GM12801 (cell line): ENCODE results near the gene THBS3.

Source experiments
- CTCF ChIP-seq: IDR thresholded peaks from one replicate; pipeline ENCODE4 v1.5.1; 2011; ENCODE audit warnings: control low read depth; ENCODE audit not compliant: insufficient read length; ENCODE audit errors: extremely low read depth

THBS3 gene

GRCh38 chr1:155253208-155253607 is 45.5 kb upstream of the THBS3 start:
- no peak for TF ChIP-seq CTCF

GRCh38 chr1:155251566-155251965 is 43.9 kb upstream of the THBS3 start:
- no peak for TF ChIP-seq CTCF

GRCh38 chr1:155250633-155251449 is 43.1 kb upstream of the THBS3 start:
- TF ChIP-seq CTCF: peak; percentile 96

- no peak for TF ChIP-seq CTCF
Measured at GRCh38 chr1:155250246-155250632, 42.5 kb upstream of the THBS3 start.

GRCh38 chr1:155247667-155248553 is 40.2 kb upstream of the THBS3 start:
- no peak for TF ChIP-seq CTCF

- no peak for TF ChIP-seq CTCF
Measured at GRCh38 chr1:155245163-155245524, 37.4 kb upstream of the THBS3 start.

- TF ChIP-seq CTCF: no peak
Measured at GRCh38 chr1:155244368-155245162, 36.9 kb upstream of the THBS3 start.
